Upper lobe of left lung (tissue), 4 donors: ENCODE data around the gene MYMK.

ENCODE experiments used
- EP300 ChIP-seq, 4 donors: sonication (generic); formaldehyde crosslinking; IDR thresholded peaks; one replicate each; pipeline ENCODE4 v1.5.1; 2017; ENCODE audit warnings: antibody characterized with exemption in 4 of 4, control low read depth in 2 of 4
- TF ChIP-seq, protein P1 (sequence below), 6 experiments: fragments of 450-650 bp in 4 of 6; fragments of 200-600 bp in 2 of 6; sonication (generic) in 2 of 6; IDR thresholded peaks; one replicate each; pipeline ENCODE4 v1.5.1; 2016 to 2019; ENCODE audit warnings: antibody characterized with exemption in 6 of 6

DNA sequence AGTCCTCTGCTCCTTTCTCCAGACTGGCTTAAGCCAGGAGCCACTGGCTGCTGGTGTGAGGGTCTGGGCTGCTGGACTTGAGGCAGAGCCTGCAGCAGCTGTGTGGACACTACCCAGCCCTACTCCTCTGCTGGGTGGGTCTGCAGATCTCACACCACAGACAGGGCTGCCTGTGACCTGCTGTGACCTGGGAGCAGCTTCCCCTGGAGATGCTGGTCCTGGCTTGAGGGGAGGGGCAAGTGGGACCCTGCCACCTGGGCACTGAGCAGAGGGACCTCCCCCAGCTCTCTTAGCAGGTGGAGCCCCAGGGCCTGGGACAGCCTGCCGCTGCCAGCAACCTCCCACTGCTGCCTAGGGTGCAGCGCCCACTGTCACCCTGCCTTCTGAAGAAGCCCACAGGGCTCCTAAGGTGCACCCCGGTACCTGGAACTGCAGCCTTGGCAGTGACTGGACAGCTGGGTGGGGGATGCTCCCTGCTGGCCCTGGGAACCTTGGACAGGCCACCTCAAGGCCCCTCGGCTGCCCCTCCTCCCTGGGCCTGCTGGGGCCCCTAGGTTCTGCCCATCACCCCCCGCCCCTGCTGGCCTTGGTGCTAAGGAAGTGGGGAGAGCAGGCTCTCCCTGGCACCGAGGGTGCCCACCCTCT lies 55.9 kb downstream of the MYMK start:
- TF ChIP-seq, protein P1, sequence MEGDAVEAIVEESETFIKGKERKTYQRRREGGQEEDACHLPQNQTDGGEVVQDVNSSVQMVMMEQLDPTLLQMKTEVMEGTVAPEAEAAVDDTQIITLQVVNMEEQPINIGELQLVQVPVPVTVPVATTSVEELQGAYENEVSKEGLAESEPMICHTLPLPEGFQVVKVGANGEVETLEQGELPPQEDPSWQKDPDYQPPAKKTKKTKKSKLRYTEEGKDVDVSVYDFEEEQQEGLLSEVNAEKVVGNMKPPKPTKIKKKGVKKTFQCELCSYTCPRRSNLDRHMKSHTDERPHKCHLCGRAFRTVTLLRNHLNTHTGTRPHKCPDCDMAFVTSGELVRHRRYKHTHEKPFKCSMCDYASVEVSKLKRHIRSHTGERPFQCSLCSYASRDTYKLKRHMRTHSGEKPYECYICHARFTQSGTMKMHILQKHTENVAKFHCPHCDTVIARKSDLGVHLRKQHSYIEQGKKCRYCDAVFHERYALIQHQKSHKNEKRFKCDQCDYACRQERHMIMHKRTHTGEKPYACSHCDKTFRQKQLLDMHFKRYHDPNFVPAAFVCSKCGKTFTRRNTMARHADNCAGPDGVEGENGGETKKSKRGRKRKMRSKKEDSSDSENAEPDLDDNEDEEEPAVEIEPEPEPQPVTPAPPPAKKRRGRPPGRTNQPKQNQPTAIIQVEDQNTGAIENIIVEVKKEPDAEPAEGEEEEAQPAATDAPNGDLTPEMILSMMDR (IDR thresholded peaks at IDR 0.05): no peak
- no peak for TF ChIP-seq EP300 (IDR thresholded peaks at IDR 0.05)
